ENCODE data around the gene PLA2G2F.

Gene PLA2G2F

DNA sequence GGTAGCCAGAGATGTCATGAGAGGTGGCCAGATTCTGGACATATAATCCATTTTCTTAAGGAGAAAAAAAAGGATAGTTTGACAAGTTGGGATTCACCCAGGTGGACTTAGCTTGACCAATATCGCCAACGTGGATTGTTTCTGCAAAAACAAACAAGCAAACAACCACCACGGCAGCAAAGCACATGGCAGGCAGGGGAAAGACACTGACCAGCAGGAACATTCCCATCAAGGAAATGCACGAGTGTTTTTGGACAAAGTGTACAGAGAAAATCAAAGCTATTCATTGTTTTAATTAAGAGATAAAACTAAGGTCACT is 56.3 kb downstream of the PLA2G2F start:
- no peak overlapping the region for H3K9ac ChIP-seq (ENCODE audit: low read length)
- no peak overlapping the region for H2AFZ ChIP-seq (ENCODE audit: low read depth, low read length, severe bottlenecking)
- no peaks in the 10 kb centered on the region for H3K36me3 ChIP-seq (ENCODE audit: low read length)
- H3K4me3 ChIP-seq (ENCODE audit: insufficient read depth, low read length, poor library complexity, severe bottlenecking): no peak overlapping the region
- no peaks in the 10 kb centered on the region for H3K9me3 ChIP-seq (ENCODE audit: insufficient read depth, low read length)
- TF ChIP-seq EZH2phosphoT487 (conservative IDR thresholded peaks at IDR 0.05; ENCODE audit: low read length) (no peak), CTCF (IDR thresholded peaks at IDR 0.05; ENCODE audit: insufficient read depth, low read length, poor library complexity, severe bottlenecking) (no peak)
- no peaks in the 10 kb centered on the region for H3K79me2 ChIP-seq (ENCODE audit: insufficient read depth, low read length)
- no peak overlapping the region for H3K4me2 ChIP-seq (ENCODE audit: low read depth, low read length, poor library complexity, severe bottlenecking)
- no peaks in the 10 kb centered on the region for H3K27me3 ChIP-seq (ENCODE audit: low read length)
- H3F3A ChIP-seq (ENCODE audit: insufficient read depth): no peaks in the 10 kb centered on the region
- no peaks in the 10 kb centered on the region for H3K9me2 ChIP-seq (replicated peaks; ENCODE audit: insufficient read depth, low read length)
- no peak overlapping the region for H3K27ac ChIP-seq (ENCODE audit: low read depth, low read length)
- H4K20me1 ChIP-seq (ENCODE audit: low read depth, low read length): no peaks in the 10 kb centered on the region

DNA sequence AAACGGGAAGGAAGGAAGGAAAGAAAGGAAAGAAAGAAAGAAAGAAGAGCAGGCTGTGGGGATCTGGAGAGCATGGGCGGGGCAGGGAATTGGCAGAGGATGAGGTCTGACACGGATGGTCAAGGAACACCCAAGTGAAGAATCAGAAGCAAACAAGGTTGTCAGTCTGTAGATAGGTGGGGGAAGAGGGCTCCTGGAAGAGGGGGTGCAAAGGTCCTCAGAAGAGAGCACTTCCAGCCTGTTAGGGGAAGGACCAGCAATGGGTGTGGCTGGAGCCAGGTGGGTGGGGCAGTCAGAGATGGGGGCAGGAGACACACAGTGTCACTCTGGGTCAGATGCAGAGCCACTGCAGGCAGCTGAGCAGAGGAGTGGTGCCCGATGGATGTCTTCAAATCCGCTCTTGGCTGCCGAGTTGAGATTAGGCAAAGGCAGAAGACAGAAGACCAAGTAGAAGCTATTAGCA is 58.2 kb downstream of the PLA2G2F start:
- Histone ChIP-seq H3K27ac (ENCODE audit: low read depth, low read length) (no peak overlapping the region), H3K79me2 (ENCODE audit: insufficient read depth, low read length) (no peaks in the 10 kb centered on the region), H3K4me2 (ENCODE audit: low read depth, low read length, poor library complexity, severe bottlenecking) (no peak overlapping the region), H3K27me3 (ENCODE audit: low read length) (no peaks in the 10 kb centered on the region), H2AFZ (ENCODE audit: low read depth, low read length, severe bottlenecking) (no peak overlapping the region), H3F3A (ENCODE audit: insufficient read depth) (no peaks in the 10 kb centered on the region), H3K9me3 (ENCODE audit: insufficient read depth, low read length) (no peaks in the 10 kb centered on the region), H3K4me3 (ENCODE audit: insufficient read depth, low read length, poor library complexity, severe bottlenecking) (no peak overlapping the region), H3K9me2 (replicated peaks; ENCODE audit: insufficient read depth, low read length) (no peaks in the 10 kb centered on the region), H4K20me1 (ENCODE audit: low read depth, low read length) (no peaks in the 10 kb centered on the region), H3K36me3 (ENCODE audit: low read length) (no peaks in the 10 kb centered on the region), H3K9ac (ENCODE audit: low read length) (no peak overlapping the region)
- TF ChIP-seq EZH2phosphoT487 (conservative IDR thresholded peaks at IDR 0.05; ENCODE audit: low read length) (no peak), CTCF (IDR thresholded peaks at IDR 0.05; ENCODE audit: insufficient read depth, low read length, poor library complexity, severe bottlenecking) (no peak)

DNA sequence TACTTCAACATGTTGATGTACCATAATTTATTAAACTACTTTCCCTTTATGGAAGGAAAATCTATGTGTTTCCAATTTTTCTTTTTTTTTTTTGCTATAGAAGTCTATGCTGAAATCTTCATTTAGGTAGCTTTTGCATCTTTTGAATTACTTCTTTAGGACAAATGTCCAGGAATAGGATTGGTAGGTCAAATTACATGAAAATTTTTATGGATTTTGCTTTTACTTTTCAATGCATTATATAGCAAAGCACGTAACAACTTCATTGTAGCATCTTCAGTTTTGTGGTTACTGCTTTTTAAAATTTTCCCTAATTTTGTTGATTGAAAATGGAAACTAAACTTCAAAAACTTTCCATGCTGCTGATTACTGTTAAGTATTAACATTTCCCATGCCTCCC is 59.2 kb downstream of the PLA2G2F start:
- TF ChIP-seq EZH2phosphoT487 (conservative IDR thresholded peaks at IDR 0.05; ENCODE audit: low read length) (no peak), CTCF (IDR thresholded peaks at IDR 0.05; ENCODE audit: insufficient read depth, low read length, poor library complexity, severe bottlenecking) (no peak)
- no peak overlapping the region for H3K27ac ChIP-seq (ENCODE audit: low read depth, low read length)

DNA sequence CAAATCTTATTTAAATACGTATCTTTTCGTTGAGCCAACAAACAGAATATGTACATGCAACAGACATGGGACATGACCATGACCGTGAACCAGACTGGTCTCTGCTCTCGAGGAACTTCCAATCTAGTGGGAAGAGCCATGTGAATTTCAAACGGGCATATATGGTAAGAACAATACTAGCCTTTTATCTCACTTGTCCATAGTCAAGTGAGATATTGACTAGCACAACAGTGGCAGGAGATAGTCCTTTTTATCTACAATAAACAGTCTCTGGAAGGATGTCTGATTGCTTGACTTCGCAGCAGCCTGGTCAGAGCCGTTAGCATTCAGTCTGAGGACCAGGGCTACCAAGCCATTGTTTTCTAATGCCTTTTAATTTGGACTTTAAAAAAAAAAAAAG is 59.8 kb downstream of the PLA2G2F start:
- Histone ChIP-seq H2AFZ (ENCODE audit: low read depth, low read length, severe bottlenecking) (no peak overlapping the region), H3K4me2 (ENCODE audit: low read depth, low read length, poor library complexity, severe bottlenecking) (no peak overlapping the region), H3K36me3 (ENCODE audit: low read length) (no peaks in the 10 kb centered on the region), H3K4me3 (ENCODE audit: insufficient read depth, low read length, poor library complexity, severe bottlenecking) (no peak overlapping the region), H4K20me1 (ENCODE audit: low read depth, low read length) (no peaks in the 10 kb centered on the region), H3F3A (ENCODE audit: insufficient read depth) (no peaks in the 10 kb centered on the region), H3K27ac (ENCODE audit: low read depth, low read length) (no peak overlapping the region), H3K27me3 (ENCODE audit: low read length) (no peaks in the 10 kb centered on the region), H3K9me2 (replicated peaks; ENCODE audit: insufficient read depth, low read length) (no peaks in the 10 kb centered on the region), H3K79me2 (ENCODE audit: insufficient read depth, low read length) (no peaks in the 10 kb centered on the region), H3K9ac (ENCODE audit: low read length) (no peak overlapping the region), H3K9me3 (ENCODE audit: insufficient read depth, low read length) (no peaks in the 10 kb centered on the region)
- no peak for TF ChIP-seq EZH2phosphoT487 (conservative IDR thresholded peaks at IDR 0.05; ENCODE audit: low read length)
- TF ChIP-seq CTCF (IDR thresholded peaks at IDR 0.05; ENCODE audit: insufficient read depth, low read length, poor library complexity, severe bottlenecking): no peak

More for the DNA sequence above, 59.2 kb downstream of the PLA2G2F start:
- Histone ChIP-seq H3K79me2 (ENCODE audit: insufficient read depth, low read length) (no peaks in the 10 kb centered on the region), H3K4me2 (ENCODE audit: low read depth, low read length, poor library complexity, severe bottlenecking) (no peak overlapping the region), H2AFZ (ENCODE audit: low read depth, low read length, severe bottlenecking) (no peak overlapping the region), H3K27me3 (ENCODE audit: low read length) (no peaks in the 10 kb centered on the region), H3K36me3 (ENCODE audit: low read length) (no peaks in the 10 kb centered on the region), H3K9me3 (ENCODE audit: insufficient read depth, low read length) (no peaks in the 10 kb centered on the region), H3K9ac (ENCODE audit: low read length) (no peak overlapping the region), H3F3A (ENCODE audit: insufficient read depth) (no peaks in the 10 kb centered on the region), H3K9me2 (replicated peaks; ENCODE audit: insufficient read depth, low read length) (no peaks in the 10 kb centered on the region), H4K20me1 (ENCODE audit: low read depth, low read length) (no peaks in the 10 kb centered on the region), H3K4me3 (ENCODE audit: insufficient read depth, low read length, poor library complexity, severe bottlenecking) (no peak overlapping the region)
